D721Med (cell line): ENCODE results near the gene AGBL5.

Experiments
- DNase-seq: peaks from one replicate; pipeline ENCODE4 v3.0.0; 2011; ENCODE audit warnings: low spot score; ENCODE audit not compliant: insufficient read length
- FAIRE-seq: peaks from 2 replicates; lab custom pipeline; 2011; peaks lifted over from hg19 to GRCh38; lab: Jason Lieb, UNC
- CTCF ChIP-seq: IDR thresholded peaks from 2 replicates; pipeline ENCODE4 v1.5.1; 2012; ENCODE audit warnings: mild to moderate bottlenecking, control low read depth; ENCODE audit not compliant: insufficient read depth; ENCODE audit errors: missing control alignments

The AGBL5 gene

GRCh38 chr2:27050996-27051901 lies at the start of gene AGBL5:
Gene AGBL5, plus strand, starts transcription at chr2:27051668. Its CDS starts 1,291 bp downstream, at chr2:27052959.
- FAIRE-seq (peak; percentile 25), DNase-seq (peak; percentile 99)
- no peak for TF ChIP-seq CTCF

- no peak for DNase-seq
- TF ChIP-seq CTCF, result no peak
- FAIRE-seq, result no peak
Observed at GRCh38 chr2:27001950-27002349, 49.5 kb upstream of the AGBL5 start.

- DNase-seq, result no peak
- TF ChIP-seq CTCF, result no peak
- no peak for FAIRE-seq
Observed at GRCh38 chr2:27003007-27003406, 48.5 kb upstream of the AGBL5 start.

- no peak for FAIRE-seq
- DNase-seq, result no peak
- TF ChIP-seq CTCF, result no peak
Observed at GRCh38 chr2:27003857-27004256, 47.6 kb upstream of the AGBL5 start.

GRCh38 chr2:27006602-27007415 lies 44.7 kb upstream of the AGBL5 start:
- DNase-seq (no peak), FAIRE-seq (no peak)
- TF ChIP-seq CTCF, result no peak

GRCh38 chr2:27007416-27008374 lies 43.8 kb upstream of the AGBL5 start:
- DNase-seq, result no peak
- FAIRE-seq, result no peak
- no peak for TF ChIP-seq CTCF
